ENCODE data around the gene MAP3K7CL. TPM values are rescaled to one million over a fixed set of nuclear protein-coding genes. Genes with fewer than 3 reads are reported as not detected.

Gene MAP3K7CL
- polyA plus RNA-seq, 2 donors = 2.1 to 4.0 TPM

- H3K4me3 ChIP-seq (ENCODE audit: low read depth in 1 of 2, low read length in 2 of 2) = no peak overlapping the region
- H3K4me1 ChIP-seq (ENCODE audit: control insufficient read depth in 2 of 2, insufficient read depth in 2 of 2, low read length in 1 of 2) = no peaks in the 10 kb centered on the region
- H3K27ac ChIP-seq (ENCODE audit: low read depth in 2 of 2, low read length in 1 of 2) = no peak overlapping the region
- 68 to 73% methylated on average over 3 of the region's 3 CpGs for WGBS, 2 donors
- no peaks in the 10 kb centered on the region for H3K27me3 ChIP-seq (ENCODE audit: control insufficient read depth in 1 of 2, insufficient read depth in 2 of 2, low read length in 2 of 2)
- no peaks in the 10 kb centered on the region for H3K9me3 ChIP-seq (ENCODE audit: control insufficient read depth in 2 of 2, insufficient read depth in 1 of 2, low read depth in 1 of 2, low read length in 1 of 2)
- H3K36me3 ChIP-seq (ENCODE audit: control insufficient read depth in 2 of 2, insufficient read depth in 2 of 2, low read length in 1 of 2) = no peaks in the 10 kb centered on the region
Observed at GRCh38 chr21:29175408-29176134, 45.1 kb downstream of the MAP3K7CL start.

- H3K9me3 ChIP-seq (ENCODE audit: control insufficient read depth in 2 of 2, insufficient read depth in 1 of 2, low read depth in 1 of 2, low read length in 1 of 2) = no peaks in the 10 kb centered on the region
- WGBS, 2 donors = 79 to 81% methylated on average over 2 of the region's 2 CpGs
- no peaks in the 10 kb centered on the region for H3K27me3 ChIP-seq (ENCODE audit: control insufficient read depth in 1 of 2, insufficient read depth in 2 of 2, low read length in 2 of 2)
- no peak overlapping the region for H3K27ac ChIP-seq (ENCODE audit: low read depth in 2 of 2, low read length in 1 of 2)
- H3K36me3 ChIP-seq (ENCODE audit: control insufficient read depth in 2 of 2, insufficient read depth in 2 of 2, low read length in 1 of 2) = no peaks in the 10 kb centered on the region
- no peak overlapping the region for H3K4me3 ChIP-seq (ENCODE audit: low read depth in 1 of 2, low read length in 2 of 2)
- H3K4me1 ChIP-seq (ENCODE audit: control insufficient read depth in 2 of 2, insufficient read depth in 2 of 2, low read length in 1 of 2) = no peaks in the 10 kb centered on the region
Observed at GRCh38 chr21:29176471-29177120, 46.2 kb downstream of the MAP3K7CL start.

- no peaks in the 10 kb centered on the region for H3K9me3 ChIP-seq (ENCODE audit: control insufficient read depth in 2 of 2, insufficient read depth in 1 of 2, low read depth in 1 of 2, low read length in 1 of 2)
- no peak overlapping the region for H3K27ac ChIP-seq (ENCODE audit: low read depth in 2 of 2, low read length in 1 of 2)
- 71% methylated on average over 1 of the region's 1 CpG for WGBS, 2 donors
- no peaks in the 10 kb centered on the region for H3K27me3 ChIP-seq (ENCODE audit: control insufficient read depth in 1 of 2, insufficient read depth in 2 of 2, low read length in 2 of 2)
- no peak overlapping the region for H3K4me3 ChIP-seq (ENCODE audit: low read depth in 1 of 2, low read length in 2 of 2)
- no peaks in the 10 kb centered on the region for H3K36me3 ChIP-seq (ENCODE audit: control insufficient read depth in 2 of 2, insufficient read depth in 2 of 2, low read length in 1 of 2)
- no peaks in the 10 kb centered on the region for H3K4me1 ChIP-seq (ENCODE audit: control insufficient read depth in 2 of 2, insufficient read depth in 2 of 2, low read length in 1 of 2)
Observed at GRCh38 chr21:29177800-29178199, 47.4 kb downstream of the MAP3K7CL start.

DNA sequence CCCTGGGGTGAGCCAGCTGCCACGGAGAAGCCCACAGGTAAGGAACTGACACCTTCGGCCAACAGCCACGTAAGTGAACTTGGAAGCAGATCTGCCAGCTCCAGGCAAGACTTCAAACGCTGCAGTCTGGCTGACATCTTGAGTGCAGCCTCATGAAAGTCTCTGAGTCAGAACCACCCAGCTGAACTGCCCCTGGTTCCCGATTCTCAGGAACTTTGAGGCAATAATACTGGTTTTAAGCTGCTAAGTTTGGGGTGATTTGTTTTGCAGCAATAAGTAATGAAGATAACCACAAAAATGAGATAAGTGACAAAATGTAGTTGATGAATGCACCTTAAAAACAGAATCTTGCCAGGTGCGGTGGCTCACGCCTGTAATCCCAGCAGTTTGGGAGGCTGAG, 48.5 kb downstream of the MAP3K7CL start:
- peaks cover 0 to 3% of the 10 kb centered on the region in 2 donors for H3K9me3 ChIP-seq (ENCODE audit: control insufficient read depth in 2 of 2, insufficient read depth in 1 of 2, low read depth in 1 of 2, low read length in 1 of 2)
- no peaks in the 10 kb centered on the region for H3K36me3 ChIP-seq (ENCODE audit: control insufficient read depth in 2 of 2, insufficient read depth in 2 of 2, low read length in 1 of 2)
- H3K27ac ChIP-seq (ENCODE audit: low read depth in 2 of 2, low read length in 1 of 2) = peak overlapping the region in 1 of 2 donors; percentile 54
- no peaks in the 10 kb centered on the region for H3K27me3 ChIP-seq (ENCODE audit: control insufficient read depth in 1 of 2, insufficient read depth in 2 of 2, low read length in 2 of 2)
- no peak overlapping the region for H3K4me3 ChIP-seq (ENCODE audit: low read depth in 1 of 2, low read length in 2 of 2)
- 50 to 78% methylated on average over 7 of the region's 7 CpGs for WGBS, 2 donors
- H3K4me1 ChIP-seq (ENCODE audit: control insufficient read depth in 2 of 2, insufficient read depth in 2 of 2, low read length in 1 of 2) = peaks cover 2 to 5% of the 10 kb centered on the region in 2 donors

GRCh38 chr21:29179503-29179902, 49.1 kb downstream of the MAP3K7CL start:
- 79 to 83% methylated on average over 1 of the region's 1 CpG for WGBS, 2 donors
- H3K36me3 ChIP-seq (ENCODE audit: control insufficient read depth in 2 of 2, insufficient read depth in 2 of 2, low read length in 1 of 2) = no peaks in the 10 kb centered on the region
- no peak overlapping the region for H3K4me3 ChIP-seq (ENCODE audit: low read depth in 1 of 2, low read length in 2 of 2)
- H3K27ac ChIP-seq (ENCODE audit: low read depth in 2 of 2, low read length in 1 of 2) = no peak overlapping the region
- peaks cover 0 to 3% of the 10 kb centered on the region in 2 donors for H3K9me3 ChIP-seq (ENCODE audit: control insufficient read depth in 2 of 2, insufficient read depth in 1 of 2, low read depth in 1 of 2, low read length in 1 of 2)
- H3K27me3 ChIP-seq (ENCODE audit: control insufficient read depth in 1 of 2, insufficient read depth in 2 of 2, low read length in 2 of 2) = no peaks in the 10 kb centered on the region
- peaks cover 2 to 5% of the 10 kb centered on the region in 2 donors for H3K4me1 ChIP-seq (ENCODE audit: control insufficient read depth in 2 of 2, insufficient read depth in 2 of 2, low read length in 1 of 2)

GRCh38 chr21:29181799-29182470, 51.5 kb downstream of the MAP3K7CL start:
- H3K4me3 ChIP-seq (ENCODE audit: low read depth in 1 of 2, low read length in 2 of 2) = peak overlapping the region; percentile 18 to 33
- 14 to 15% methylated on average over 9 of the region's 9 CpGs for WGBS, 2 donors
- peaks cover 2 to 5% of the 10 kb centered on the region in 2 donors for H3K4me1 ChIP-seq (ENCODE audit: control insufficient read depth in 2 of 2, insufficient read depth in 2 of 2, low read length in 1 of 2)
- H3K27ac ChIP-seq (ENCODE audit: low read depth in 2 of 2, low read length in 1 of 2) = peak overlapping the region; percentile 82 to 88
- H3K27me3 ChIP-seq (ENCODE audit: control insufficient read depth in 1 of 2, insufficient read depth in 2 of 2, low read length in 2 of 2) = no peaks in the 10 kb centered on the region
- no peaks in the 10 kb centered on the region for H3K36me3 ChIP-seq (ENCODE audit: control insufficient read depth in 2 of 2, insufficient read depth in 2 of 2, low read length in 1 of 2)
- H3K9me3 ChIP-seq (ENCODE audit: control insufficient read depth in 2 of 2, insufficient read depth in 1 of 2, low read depth in 1 of 2, low read length in 1 of 2) = peaks cover 0 to 3% of the 10 kb centered on the region in 2 donors

GRCh38 chr21:29182691-29183092, 52.2 kb downstream of the MAP3K7CL start:
- H3K27me3 ChIP-seq (ENCODE audit: control insufficient read depth in 1 of 2, insufficient read depth in 2 of 2, low read length in 2 of 2) = no peaks in the 10 kb centered on the region
- WGBS, 2 donors = 49 to 59% methylated on average over 4 of the region's 4 CpGs
- H3K9me3 ChIP-seq (ENCODE audit: control insufficient read depth in 2 of 2, insufficient read depth in 1 of 2, low read depth in 1 of 2, low read length in 1 of 2) = peaks cover 0 to 3% of the 10 kb centered on the region in 2 donors
- H3K36me3 ChIP-seq (ENCODE audit: control insufficient read depth in 2 of 2, insufficient read depth in 2 of 2, low read length in 1 of 2) = no peaks in the 10 kb centered on the region
- no peak overlapping the region for H3K4me3 ChIP-seq (ENCODE audit: low read depth in 1 of 2, low read length in 2 of 2)
- H3K27ac ChIP-seq (ENCODE audit: low read depth in 2 of 2, low read length in 1 of 2) = peak overlapping the region in 1 of 2 donors; percentile 42
- H3K4me1 ChIP-seq (ENCODE audit: control insufficient read depth in 2 of 2, insufficient read depth in 2 of 2, low read length in 1 of 2) = peaks cover 2 to 5% of the 10 kb centered on the region in 2 donors

DNA sequence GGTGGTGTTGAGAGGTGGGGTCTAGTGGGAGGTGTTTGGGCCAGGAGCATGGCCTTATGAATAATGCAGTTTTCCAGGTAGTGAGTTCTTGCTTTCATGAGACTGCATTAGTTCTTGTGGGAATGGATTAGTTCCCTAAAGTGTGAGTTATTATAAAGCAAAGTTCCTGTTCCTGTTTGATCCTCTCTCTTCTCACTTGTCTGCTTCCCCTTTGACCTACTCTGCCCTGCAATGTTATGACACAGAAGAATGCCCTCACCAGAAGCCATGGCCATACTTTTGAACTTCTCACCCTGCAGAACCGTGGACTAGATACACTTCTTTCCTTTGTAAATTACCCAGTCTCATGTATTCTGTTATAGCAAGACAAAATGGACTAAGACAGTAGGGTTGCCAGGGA, 53.6 kb downstream of the MAP3K7CL start:
- no peak overlapping the region for H3K4me3 ChIP-seq (ENCODE audit: low read depth in 1 of 2, low read length in 2 of 2)
- no peaks in the 10 kb centered on the region for H3K27me3 ChIP-seq (ENCODE audit: control insufficient read depth in 1 of 2, insufficient read depth in 2 of 2, low read length in 2 of 2)
- H3K4me1 ChIP-seq (ENCODE audit: control insufficient read depth in 2 of 2, insufficient read depth in 2 of 2, low read length in 1 of 2) = peaks cover 2 to 7% of the 10 kb centered on the region in 2 donors
- peak overlapping the region in 1 of 2 donors; percentile 30 for H3K27ac ChIP-seq (ENCODE audit: low read depth in 2 of 2, low read length in 1 of 2)
- H3K36me3 ChIP-seq (ENCODE audit: control insufficient read depth in 2 of 2, insufficient read depth in 2 of 2, low read length in 1 of 2) = no peaks in the 10 kb centered on the region
- WGBS, 2 donors = 61 to 71% methylated on average over 1 of the region's 1 CpG
- H3K9me3 ChIP-seq (ENCODE audit: control insufficient read depth in 2 of 2, insufficient read depth in 1 of 2, low read depth in 1 of 2, low read length in 1 of 2) = peaks cover 0 to 3% of the 10 kb centered on the region in 2 donors

DNA sequence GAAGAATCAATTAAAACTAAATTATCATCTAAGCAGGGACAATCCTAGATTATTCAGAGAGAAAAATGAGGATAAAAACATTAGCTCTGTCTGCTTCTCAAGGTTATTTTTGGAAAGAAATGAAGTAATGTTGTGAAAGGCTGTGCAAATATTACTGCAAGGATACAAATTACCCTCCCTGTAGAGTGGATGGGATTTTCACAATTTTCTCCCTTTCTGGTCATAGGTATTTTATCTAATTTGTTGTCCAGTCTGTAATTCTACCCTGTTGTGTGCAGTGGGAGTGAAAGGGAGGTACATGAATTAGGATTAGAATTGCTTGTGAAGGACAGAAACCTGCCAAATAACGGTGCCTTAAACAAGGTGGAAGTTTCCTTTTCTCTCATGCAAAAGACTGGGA, 54.7 kb downstream of the MAP3K7CL start:
- Histone ChIP-seq H3K9me3 (ENCODE audit: control insufficient read depth in 2 of 2, insufficient read depth in 1 of 2, low read depth in 1 of 2, low read length in 1 of 2) (peaks cover 0 to 3% of the 10 kb centered on the region in 2 donors), H3K4me3 (ENCODE audit: low read depth in 1 of 2, low read length in 2 of 2) (no peak overlapping the region), H3K36me3 (ENCODE audit: control insufficient read depth in 2 of 2, insufficient read depth in 2 of 2, low read length in 1 of 2) (no peaks in the 10 kb centered on the region), H3K27ac (ENCODE audit: low read depth in 2 of 2, low read length in 1 of 2) (no peak overlapping the region), H3K27me3 (ENCODE audit: control insufficient read depth in 1 of 2, insufficient read depth in 2 of 2, low read length in 2 of 2) (no peaks in the 10 kb centered on the region), H3K4me1 (ENCODE audit: control insufficient read depth in 2 of 2, insufficient read depth in 2 of 2, low read length in 1 of 2) (peaks cover 2 to 7% of the 10 kb centered on the region in 2 donors)
- WGBS, 2 donors = 92 to 97% methylated on average over 1 of the region's 1 CpG
